ENCODE results near the gene DERL3.

DERL3 gene

DNA sequence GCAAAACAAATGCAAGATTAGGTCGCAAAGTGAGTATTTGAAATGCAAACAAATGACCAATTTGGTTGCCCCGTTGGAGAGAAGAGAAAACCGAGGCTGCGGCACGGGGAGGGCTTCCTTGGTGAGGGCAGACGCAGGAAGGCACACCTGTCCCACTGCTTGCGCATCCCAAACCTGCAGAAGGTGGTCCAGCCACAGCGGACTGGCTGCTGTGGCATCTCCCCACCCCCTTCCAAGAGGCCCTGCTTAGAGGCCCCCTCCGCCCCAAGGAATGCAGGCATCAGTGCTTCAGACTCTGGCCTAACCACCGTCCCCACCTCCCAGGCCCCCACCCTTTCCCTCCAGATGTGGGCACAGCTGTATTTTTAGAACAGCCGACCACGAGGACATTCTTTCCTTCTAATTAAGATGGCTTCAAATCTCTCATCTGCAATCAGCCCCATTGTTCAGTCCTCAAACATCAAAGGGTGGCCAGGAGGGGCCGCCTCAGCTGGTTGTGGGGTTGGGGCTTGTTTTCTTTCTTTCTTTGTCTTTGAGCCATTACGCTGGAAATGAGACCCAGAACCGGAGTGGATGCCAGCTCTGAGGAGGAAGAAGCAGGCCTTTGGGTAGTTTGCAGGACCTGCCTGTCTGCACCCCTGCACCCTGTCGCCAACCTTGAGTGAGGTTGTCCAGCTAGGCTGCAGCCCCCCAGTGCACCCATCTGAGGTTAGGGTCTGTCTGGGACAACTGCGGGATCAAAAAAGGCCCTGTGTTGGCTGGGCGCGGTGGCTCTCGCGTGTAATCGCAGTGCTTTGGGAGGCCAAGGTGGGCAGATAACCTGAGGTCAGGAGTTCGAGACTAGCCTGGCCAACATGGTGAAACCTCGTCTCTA is 9.4 kb upstream of the DERL3 start:
- in situ Hi-C loops (cut with MboI; ENCODE audit: low sequenced_read_pairs) = no loop called here

DNA sequence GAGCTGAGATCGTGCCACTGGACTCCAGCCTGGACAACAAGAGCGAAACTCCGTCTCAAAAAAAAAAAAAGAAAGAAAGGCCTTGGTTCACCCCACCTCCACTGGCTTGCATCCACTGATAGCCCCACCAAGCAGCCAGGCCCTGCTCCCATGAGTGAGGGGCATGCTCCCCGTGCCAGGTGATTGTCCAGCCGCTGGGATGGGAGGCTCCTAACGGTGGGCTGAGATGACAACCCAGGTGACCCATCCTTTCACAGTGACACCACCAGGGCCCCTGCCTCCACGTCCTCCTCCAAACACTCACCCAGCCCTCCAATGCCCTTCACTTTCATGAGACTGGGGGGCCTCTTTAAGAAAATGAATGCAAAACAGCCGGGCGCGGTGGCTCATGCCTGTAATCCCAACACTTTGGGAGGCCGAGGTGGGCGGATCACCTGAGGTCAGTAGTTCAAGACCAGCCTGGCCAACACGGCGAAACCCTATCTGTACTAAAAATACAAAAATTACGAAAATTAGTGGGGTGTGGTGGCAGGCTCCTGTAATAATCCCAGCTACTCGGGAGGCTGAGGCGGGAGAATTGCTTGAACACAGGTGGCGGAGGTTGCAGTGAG is 8.6 kb upstream of the DERL3 start:
- in situ Hi-C loops (cut with MboI; ENCODE audit: low sequenced_read_pairs) = no loop called here

DNA sequence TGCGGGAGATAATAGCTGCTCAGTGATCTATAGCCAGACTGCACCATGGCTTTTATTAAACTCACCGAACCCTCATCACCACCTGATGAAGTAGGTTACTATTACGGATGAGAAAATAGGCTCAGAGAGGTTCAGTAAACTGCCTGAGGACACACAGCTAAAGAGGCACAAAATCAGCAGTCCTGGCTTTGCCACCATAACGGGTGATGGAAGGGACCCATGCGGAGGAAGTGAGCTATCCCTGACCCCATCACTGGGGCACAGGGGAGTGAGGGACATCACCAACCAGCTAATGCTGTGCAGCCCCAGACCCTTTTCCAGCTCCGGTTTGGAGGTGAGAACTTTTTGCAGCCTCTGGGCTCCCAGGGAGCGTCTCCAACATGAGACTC is 7.3 kb upstream of the DERL3 start:
- in situ Hi-C loops (cut with MboI; ENCODE audit: low sequenced_read_pairs) = no loop called here

DNA sequence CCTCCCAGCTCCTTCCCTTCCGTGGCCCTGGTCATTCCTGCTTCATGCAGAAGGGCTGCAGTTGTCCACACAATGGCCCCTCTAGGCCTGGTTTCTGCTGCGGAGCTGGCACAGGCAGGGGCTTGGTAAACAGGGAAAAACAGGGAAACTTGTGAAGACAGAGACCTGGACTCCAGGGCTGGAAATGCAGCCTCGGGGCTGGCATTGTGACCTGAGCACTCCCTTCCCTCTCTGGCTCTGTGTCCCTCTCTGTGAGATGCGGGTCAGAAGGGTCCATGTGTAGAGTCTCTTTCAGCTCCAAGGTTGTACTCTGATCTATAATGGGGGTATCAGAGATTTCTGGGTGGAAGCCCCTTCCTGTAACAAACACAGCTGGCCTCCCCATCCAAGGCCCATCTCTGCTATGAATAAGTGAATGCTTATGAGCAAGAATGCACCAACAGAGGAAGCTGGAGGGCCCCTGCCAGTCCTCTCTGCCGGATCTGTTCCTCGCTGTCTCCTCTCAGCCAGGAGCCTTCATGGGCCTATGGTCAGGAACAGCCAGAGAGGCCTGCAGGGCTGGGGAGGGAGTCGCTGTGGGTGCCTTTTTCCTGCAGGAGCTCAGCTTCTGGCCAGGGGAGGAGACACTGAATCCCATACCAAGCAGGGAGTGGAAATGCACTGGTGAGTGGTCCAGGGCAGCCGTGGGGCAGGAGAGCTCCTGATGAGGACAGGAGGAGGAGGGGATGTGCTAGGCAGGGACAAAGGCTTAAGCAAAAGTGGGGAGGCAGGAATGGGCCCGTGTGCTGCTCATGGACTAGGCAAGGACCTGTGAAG is 6.7 kb upstream of the DERL3 start:
- in situ Hi-C loops (cut with MboI; ENCODE audit: low sequenced_read_pairs) = no loop called here

DNA sequence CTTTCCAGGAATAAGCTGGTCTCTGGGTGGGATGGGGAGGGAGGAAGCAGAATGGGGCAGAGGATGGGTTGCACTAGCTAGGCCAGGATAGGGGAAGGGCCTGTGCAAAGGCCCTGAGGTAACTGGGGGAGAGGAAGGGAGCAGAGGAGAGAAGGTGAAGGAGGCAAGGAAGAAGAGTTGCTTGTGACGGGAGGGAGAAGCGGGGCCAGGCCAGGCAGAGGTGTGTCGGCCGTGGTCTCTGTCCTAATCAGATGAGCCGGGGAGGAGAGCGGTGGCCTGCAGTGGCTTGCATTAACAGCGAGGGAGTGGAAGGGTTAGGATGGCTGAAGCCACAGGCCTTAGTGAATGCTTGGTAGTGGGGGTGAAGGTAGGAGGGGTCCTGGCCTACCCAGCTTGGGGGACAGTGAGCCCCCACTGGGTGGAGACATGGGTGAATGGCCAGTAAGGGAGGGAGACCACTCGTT is 6.0 kb upstream of the DERL3 start:
- in situ Hi-C loops (cut with MboI; ENCODE audit: low sequenced_read_pairs) = no loop called here

DNA sequence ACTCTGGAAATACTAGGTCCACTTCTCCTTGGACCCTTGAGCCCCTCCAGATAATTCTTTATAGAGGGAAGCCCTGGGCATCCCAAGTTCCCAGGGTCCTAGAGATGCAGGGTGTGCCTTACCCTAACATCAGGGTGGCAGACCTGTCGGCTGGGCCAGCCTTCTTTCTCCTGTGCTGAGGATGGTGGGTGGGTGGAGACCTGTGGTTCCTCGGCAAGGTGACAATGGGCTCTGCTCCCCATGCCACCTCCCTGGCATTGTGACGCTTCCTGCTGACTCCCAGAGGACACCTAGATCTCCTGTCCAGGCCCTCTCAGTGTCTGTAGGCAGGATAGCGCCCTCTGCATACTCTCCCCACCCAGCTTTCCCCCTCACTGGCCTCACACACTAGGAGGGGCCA is 3.8 kb upstream of the DERL3 start:
- in situ Hi-C loops (cut with MboI; ENCODE audit: low sequenced_read_pairs) = no loop called here

DNA sequence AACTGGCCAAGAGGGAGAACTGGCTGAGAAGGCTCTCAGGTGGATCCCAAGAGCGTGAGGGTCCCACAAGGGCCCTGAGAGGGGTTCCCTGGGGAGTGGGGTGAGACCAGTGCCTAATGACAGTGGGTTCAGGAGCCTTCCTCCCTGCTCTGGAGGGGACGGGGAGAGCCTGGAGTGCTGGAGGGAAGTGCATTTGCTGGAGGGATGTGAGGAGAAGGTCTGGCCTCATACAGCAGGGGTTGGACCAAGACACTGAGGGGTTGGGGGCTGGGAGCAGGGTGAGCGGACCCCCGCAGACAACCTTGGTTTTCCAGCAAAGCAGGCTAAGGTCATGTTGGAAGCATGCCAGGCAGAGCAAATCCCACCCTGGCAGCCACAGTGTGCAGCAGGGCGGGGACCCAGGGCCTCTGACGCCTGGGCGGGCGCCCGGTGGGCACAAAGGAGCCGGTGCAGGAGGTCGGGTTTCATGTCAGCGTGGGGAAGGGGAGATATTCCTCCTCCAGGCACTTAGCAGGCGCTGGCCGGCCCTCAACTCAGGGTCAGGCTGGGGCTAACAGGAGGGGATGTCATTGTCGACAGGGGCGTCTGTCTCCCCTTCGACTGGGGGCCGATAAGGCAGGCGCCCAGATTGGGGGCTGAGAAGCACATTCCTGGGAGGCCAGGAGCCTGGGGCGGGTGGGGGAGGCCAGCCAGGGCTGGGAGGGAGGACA is 3.1 kb upstream of the DERL3 start:
- in situ Hi-C loops (cut with MboI; ENCODE audit: low sequenced_read_pairs) = no loop called here

DNA sequence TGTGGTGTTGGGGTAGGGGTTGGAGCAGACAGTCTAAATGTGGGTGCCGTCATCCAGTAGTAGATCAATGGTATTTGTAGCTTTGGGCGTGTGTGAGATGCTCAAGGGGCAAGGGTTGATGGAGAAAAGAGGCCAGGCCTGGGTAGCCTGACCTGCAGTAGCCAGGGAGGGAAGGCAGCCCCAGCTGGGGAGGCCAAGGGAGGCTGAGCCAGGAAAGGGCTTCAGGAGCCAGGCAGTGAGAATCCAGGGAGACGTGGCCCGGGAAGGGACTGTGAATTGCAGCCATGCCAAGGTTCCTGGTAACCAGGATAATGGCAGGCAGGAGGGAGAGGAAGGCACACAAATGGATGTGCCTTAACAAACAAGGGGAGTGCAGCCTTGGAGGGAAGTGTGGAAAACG is 2.5 kb upstream of the DERL3 start:
- in situ Hi-C loops (cut with MboI; ENCODE audit: low sequenced_read_pairs) = no loop called here

DNA sequence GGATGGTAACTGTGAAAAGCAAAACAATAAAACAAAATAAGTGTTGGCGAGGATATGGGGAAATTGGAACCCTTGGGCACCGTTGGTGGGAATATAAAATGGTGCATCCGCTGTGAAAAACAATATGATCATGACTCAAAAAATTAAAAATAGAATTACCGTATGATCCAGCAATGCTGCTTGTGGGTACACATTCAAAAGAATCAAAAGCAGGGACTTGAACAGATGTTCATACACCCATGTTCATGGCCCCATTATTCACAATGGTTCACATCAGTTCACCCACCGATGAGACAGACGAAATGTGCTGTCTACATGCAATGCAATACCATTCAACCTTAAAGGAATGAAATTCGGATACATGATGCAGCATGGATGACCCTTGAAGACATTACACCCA is 1.2 kb upstream of the DERL3 start:
- in situ Hi-C loops (cut with MboI; ENCODE audit: low sequenced_read_pairs) = no loop called here

DNA sequence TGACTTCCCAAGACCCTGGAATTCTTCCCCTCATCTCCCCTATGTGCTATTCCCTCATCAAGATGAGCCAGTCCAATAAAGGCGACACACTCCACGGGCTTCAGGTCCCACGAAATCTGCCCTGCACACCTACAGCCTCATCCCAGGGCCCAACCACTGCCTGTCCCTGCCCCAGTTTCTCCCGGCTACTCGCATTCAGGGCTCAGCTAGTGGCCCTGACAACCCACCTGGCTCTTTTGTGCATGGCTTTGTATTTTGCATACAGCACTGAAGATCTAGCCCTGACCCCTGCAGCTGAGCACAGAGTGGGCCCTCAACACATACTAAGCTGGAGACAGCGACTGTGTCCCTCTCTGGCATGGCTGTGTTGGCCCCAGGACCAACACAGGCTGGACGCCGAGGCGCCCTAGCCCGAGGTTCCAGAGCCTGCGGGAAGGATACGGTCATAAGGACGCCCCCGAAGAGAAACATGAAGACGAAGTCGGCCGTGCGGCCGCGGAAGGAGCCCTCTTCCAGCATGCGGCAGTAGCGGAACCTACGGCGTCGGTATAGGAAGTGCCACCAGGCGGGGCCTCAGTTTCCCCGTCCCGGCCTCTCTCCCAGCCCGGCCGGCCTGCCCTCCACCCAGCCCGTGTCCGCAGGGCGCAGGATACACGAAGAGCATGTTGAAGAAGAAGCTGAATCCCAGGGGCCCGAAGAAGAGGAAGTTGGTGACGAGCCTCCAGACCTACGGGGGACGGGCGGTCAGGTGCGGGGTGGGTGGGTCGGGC is 710 bp downstream of the DERL3 start:
- in situ Hi-C loops (cut with MboI; ENCODE audit: low sequenced_read_pairs) = no loop called here

DNA sequence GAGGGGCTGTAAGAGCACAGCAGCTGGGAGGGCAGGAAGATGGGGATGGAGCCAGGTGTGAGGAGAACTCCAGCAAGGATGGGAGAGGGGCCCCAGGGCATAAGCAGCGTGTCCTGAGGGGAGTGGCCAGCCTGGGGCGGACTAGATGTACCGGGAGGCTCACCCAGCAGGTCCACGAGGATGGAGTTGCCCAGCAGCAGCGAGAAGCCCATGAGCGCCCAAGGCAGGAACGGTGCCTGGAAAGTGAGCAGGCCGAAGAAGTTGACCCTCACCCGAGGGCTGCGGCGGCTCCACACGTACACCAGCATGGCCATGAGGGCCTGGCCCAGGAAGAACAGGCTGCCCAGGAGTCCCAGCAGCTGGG is 1.3 kb downstream of the DERL3 start:
- in situ Hi-C loops (cut with MboI; ENCODE audit: low sequenced_read_pairs) = no loop called here

DNA sequence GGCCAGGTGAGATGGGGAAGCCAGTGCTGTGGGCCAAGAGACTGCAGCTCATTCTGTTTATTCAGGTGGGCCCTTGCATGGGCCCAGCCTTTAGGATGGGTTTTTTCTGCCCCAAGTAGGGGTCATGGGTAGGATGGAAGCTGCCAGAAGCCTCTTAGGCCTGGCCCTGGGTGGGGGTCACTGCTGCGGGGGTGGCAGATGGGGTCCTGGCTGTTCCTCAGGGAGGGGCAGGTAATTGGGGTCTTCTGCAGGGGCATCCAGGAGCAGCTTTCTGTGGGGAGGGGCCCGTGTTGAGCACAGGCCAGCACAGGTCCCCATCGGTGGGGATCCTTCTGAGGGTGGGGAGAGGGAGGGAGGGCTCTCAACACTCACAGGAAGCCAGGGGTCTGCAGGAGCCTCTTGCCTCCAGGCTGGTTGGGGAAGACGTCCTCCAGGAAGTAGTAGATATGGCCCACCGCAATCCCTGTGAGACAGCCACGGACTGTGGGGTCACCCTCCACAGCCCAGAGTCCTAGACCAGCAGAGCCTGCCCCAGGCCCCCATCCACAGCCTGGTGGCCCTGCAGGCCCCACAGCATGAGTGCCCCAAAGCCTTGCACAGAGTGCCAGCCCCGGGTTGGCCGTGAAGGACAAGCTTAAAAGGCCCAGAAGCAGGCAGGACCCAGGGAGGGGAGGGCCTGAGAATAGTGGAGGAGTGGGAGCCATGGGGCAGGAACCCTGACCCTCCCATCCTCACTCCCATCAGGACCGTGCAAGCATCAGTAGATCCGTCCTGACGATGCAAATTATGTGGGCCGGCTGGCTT is 1.9 kb downstream of the DERL3 start:
- in situ Hi-C loops (cut with MboI; ENCODE audit: low sequenced_read_pairs) = no loop called here

DNA sequence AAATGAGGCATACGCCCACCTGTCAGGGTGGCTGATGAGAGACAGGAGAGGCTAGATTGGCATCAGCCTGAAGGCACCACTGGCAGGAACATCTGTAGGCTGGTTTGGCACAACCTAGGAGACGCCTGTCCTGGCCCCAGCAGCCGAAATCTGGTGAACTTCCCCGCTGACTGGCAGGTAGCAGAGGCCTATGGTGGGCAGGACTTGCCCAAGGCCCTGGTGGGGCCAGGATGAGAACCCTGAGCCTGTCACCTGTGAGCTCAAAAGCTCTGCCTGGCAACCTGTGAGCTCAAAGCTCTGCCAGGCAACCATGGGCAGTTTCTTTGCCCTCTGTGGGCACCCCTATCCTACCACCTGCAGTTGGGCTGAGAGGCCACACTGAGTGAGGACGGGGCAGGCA is 2.5 kb downstream of the DERL3 start:
- in situ Hi-C loops (cut with MboI; ENCODE audit: low sequenced_read_pairs) = no loop called here

DNA sequence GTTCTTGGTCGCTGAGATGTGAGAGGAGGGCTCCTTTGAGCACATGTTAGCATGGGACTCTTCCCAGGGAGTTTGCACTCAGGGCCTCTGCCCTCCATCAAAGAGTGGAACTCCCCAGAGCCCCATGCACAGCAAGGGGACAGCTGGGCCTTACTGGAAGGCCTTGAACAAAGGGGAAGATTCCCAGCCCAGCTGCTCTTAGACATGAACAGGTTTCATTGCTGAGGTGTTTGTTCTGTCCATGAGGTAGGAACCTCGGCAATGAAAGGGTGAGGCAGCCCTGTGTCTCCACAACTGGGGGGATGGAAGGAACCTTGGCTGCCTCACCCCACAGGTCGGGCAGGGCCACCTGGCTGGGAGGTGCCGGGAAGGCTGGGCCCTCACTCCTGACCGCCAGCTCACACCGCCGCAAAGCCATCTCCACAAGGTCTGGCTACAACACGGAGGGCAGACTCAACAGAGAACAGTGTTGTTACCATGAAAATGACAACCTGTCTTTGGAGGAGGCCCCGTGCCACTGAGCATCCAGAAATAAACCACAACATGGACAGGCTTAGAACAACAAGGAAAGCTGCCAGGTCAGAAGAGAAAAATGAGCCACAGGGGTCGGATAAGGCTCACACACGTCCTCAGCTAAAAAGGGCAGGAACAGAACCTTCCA is 3.2 kb downstream of the DERL3 start:
- in situ Hi-C loops (cut with MboI; ENCODE audit: low sequenced_read_pairs) = no loop called here

DNA sequence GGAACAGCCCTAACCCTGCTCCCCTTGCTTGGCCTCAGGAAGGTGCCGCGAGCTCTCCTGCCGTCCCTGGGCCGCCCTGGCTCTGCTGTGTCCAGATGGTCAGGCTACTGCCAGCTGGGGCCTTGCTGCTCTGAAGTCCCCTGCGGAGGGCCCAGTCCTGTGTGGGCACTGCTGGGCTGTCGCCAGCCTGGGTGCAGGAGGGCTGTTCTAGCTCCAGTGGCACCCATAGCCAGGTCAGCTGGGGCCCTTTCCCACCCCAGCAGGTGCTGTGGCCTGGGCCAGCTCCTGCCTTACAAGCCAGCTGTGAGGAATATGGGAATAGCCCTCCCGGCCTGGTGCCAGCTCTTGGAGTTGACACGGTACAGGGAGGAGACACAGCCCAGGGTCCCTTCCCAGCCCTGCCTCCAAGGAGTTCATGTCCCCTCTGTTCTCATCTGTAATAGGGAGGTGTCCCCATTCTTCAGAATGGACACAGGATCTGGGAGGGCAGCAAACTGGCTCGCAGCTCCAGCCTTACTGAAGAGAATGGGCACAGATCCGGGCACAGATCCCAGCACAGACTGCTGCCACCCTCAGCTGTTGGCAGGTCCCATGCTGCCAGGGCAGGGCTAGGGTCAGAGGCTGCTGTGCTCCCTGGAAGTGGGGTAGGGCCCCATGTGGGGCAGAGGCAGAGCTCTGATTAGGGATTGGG is 3.9 kb downstream of the DERL3 start:
- in situ Hi-C loops (cut with MboI; ENCODE audit: low sequenced_read_pairs) = no loop called here

DNA sequence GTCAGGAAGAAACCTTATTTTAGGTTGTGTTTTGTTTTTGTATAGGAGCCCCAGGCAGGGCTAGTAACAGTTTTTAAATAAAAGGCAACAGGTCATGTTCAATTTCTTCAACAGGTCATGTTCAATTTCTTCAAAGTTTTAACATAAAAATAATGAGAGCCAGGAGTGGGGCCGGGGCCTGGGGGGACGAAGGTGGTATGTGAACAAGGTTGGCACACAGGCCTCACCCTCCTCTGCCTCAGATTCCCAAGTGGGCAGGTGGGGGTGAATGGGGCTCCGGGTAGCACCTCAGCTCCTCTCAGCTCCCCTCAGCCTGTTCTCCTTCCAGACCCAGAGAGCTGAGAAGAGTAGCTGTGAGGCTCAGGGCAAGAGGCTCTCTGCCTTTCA is 4.4 kb downstream of the DERL3 start:
- in situ Hi-C loops (cut with MboI; ENCODE audit: low sequenced_read_pairs) = no loop called here

DNA sequence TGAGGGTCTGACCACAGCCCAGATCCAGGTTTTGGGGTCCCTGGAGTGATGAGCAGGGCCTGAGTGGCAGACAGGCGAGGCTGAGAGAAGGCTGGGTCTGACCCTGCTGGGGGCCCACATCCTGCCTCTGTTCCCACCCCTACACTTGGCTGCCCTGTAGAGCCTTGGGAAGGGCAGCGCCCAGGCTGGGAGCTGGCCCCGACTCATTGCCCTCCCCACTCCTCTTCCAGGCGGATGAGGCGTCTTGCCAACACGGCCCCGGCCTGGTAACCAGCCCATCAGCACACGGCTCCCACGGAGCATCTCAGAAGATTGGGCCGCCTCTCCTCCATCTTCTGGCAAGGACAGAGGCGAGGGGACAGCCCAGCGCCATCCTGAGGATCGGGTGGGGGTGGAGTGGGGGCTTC is 4.9 kb downstream of the DERL3 start:
- in situ Hi-C loops (cut with MboI; ENCODE audit: low sequenced_read_pairs) = no loop called here

DNA sequence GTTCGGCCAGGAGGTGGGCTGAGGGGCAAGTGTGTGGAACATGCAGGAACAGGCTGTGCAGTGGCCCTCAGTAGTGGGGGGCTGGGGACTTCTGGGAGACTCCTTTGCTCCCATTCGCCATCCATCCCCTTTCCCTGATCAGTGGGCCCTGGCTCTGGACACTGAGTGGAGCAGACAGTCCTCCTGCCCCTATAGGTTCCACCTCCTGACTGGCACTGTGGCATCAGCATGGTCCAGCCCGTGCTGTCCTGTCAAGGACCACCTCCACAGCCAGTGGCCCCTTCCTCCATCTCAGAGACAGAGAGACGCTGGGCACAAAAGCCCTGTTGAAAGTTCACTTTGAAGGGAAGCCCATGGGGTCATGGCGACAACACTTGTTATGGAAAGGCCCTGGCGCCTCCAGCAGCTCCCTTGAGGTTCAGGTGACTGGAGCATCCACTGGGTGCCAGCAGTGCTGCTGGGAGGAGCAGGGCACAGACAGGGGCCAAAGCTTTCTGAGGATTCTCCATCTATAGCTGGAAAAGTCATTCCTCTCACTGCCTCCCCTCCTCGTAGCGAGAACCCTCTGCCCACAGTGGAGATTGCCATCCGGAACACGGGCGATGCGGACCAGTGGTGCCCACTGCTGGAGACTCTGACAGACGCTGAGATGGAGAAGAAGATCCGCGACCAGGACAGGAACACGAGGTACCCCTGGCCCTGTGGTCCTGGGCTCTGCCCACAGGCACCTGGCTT is 5.6 kb downstream of the DERL3 start:
- in situ Hi-C loops (cut with MboI; ENCODE audit: low sequenced_read_pairs) = no loop called here

Measured in HL-60/S4 treated with phorbol 12-myristate 13-acetate at 8.2 ng/mL for 4 days and 3 days (cell line).